LNCAP (cell line): ENCODE measurements around the gene ZNF565.

Experiments used
- TF ChIP-seq, protein P1 (sequence below): fragments of 450-650 bp; IDR thresholded peaks from 2 replicates; pipeline ENCODE4 v1.5.1; 2017; ENCODE audit warnings: mild to moderate bottlenecking

ZNF565 gene

GRCh38 chr19:36254848-36255247, 40.4 kb upstream of the ZNF565 start:
- TF ChIP-seq, protein P1, sequence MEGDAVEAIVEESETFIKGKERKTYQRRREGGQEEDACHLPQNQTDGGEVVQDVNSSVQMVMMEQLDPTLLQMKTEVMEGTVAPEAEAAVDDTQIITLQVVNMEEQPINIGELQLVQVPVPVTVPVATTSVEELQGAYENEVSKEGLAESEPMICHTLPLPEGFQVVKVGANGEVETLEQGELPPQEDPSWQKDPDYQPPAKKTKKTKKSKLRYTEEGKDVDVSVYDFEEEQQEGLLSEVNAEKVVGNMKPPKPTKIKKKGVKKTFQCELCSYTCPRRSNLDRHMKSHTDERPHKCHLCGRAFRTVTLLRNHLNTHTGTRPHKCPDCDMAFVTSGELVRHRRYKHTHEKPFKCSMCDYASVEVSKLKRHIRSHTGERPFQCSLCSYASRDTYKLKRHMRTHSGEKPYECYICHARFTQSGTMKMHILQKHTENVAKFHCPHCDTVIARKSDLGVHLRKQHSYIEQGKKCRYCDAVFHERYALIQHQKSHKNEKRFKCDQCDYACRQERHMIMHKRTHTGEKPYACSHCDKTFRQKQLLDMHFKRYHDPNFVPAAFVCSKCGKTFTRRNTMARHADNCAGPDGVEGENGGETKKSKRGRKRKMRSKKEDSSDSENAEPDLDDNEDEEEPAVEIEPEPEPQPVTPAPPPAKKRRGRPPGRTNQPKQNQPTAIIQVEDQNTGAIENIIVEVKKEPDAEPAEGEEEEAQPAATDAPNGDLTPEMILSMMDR, result no peak

- TF ChIP-seq, protein P1, result no peak
Measured at GRCh38 chr19:36252047-36252446, 37.6 kb upstream of the ZNF565 start.

- TF ChIP-seq, protein P1, result no peak
Measured at GRCh38 chr19:36246006-36246481, 31.6 kb upstream of the ZNF565 start.

- TF ChIP-seq, protein P1, result no peak
Measured at GRCh38 chr19:36245210-36246005, 30.9 kb upstream of the ZNF565 start.

- TF ChIP-seq, protein P1, result no peak
Measured at GRCh38 chr19:36244066-36244465, 29.6 kb upstream of the ZNF565 start.

GRCh38 chr19:36236946-36237310, 22.5 kb upstream of the ZNF565 start:
- TF ChIP-seq, protein P1, result no peak

GRCh38 chr19:36236304-36236945, 22.0 kb upstream of the ZNF565 start:
- TF ChIP-seq, protein P1, result no peak
